Right atrium auricular region (tissue), 2 donors: ENCODE data around the gene CAMK1D. TPM values are rescaled to one million over a fixed set of nuclear protein-coding genes. Genes with fewer than 3 reads are reported as not detected.
"Not testable (repeated sequence)": the region's sequence is repeated elsewhere in the genome, so short reads cannot be mapped to it uniquely, and the experiment has no call there.

Source experiments
- DNase-seq: peaks from one replicate; pipeline ENCODE4 v3.0.0-alpha.2; 2019; ENCODE audit warnings: low spot score
- H3K27ac ChIP-seq, 2 donors: fragments of 200-600 bp; sonication (generic); 1 replicate in 1 of 2; 2 replicates in 1 of 2; pipeline ENCODE4 v1.5.1; 2016 to 2019
- H3K27me3 ChIP-seq, 2 donors: fragments of 200-600 bp; sonication (generic); one replicate each; pipeline versions ENCODE4 v1.5.1 to v1.6.0; 2017 to 2019
- H3K36me3 ChIP-seq: fragments of 200-600 bp; sonication (generic); one replicate; pipeline ENCODE4 v1.5.1; 2016
- H3K4me1 ChIP-seq, 2 donors: fragments of 200-600 bp; sonication (generic); one replicate each; pipeline versions ENCODE4 v1.5.1 to v1.6.0; 2017 to 2019
- H3K4me3 ChIP-seq, 2 donors: fragments of 200-600 bp; sonication (generic); 1 replicate in 1 of 2; 2 replicates in 1 of 2; pipeline ENCODE4 v1.5.1; 2017 to 2019; ENCODE audit warnings: mild to moderate bottlenecking in 1 of 2, moderate library complexity in 1 of 2
- H3K9me3 ChIP-seq, 2 donors: fragments of 200-600 bp; sonication (generic); one replicate each; pipeline ENCODE4 v1.5.1; 2019
- CTCF ChIP-seq, 2 donors: fragments of 200-600 bp; sonication (generic); IDR thresholded peaks; one replicate each; pipeline ENCODE4 v1.5.1; 2019; ENCODE audit warnings: antibody characterized with exemption in 2 of 2
- total RNA-seq, 2 donors: library from RNA; depleted of rRNA; stranded (reverse); fragments of >200 nt; gene quantifications; one replicate each; pipeline ENCODE4 v1.1.0, GENCODE V29; 2016

Gene CAMK1D
- total RNA-seq, 2 donors from 2014 or later = 24.5 to 27.2 TPM

- Histone ChIP-seq H3K27ac (peak overlapping the region; percentile 10 to 61), H3K4me1 (peaks cover 0 to 25% of the 10 kb centered on the region in 2 donors), H3K27me3 (no peaks in the 10 kb centered on the region), H3K4me3 (no peak overlapping the region), H3K9me3 (no peaks in the 10 kb centered on the region), H3K36me3 (no peaks in the 10 kb centered on the region)
- TF ChIP-seq CTCF (IDR thresholded peaks at IDR 0.05) = no peak
- peak; percentile 97 for DNase-seq
Observed at GRCh38 chr10:12720217-12720981, 371.1 kb downstream of the CAMK1D start.

- Histone ChIP-seq H3K27me3 (no peaks in the 10 kb centered on the region), H3K4me1 (peaks cover 0 to 25% of the 10 kb centered on the region in 2 donors), H3K9me3 (no peaks in the 10 kb centered on the region), H3K27ac (no peak overlapping the region), H3K36me3 (no peaks in the 10 kb centered on the region), H3K4me3 (no peak overlapping the region)
- DNase-seq = no peak
- no peak for TF ChIP-seq CTCF (IDR thresholded peaks at IDR 0.05)
Observed at GRCh38 chr10:12721334-12721733, 372.0 kb downstream of the CAMK1D start.

- H3K9me3 ChIP-seq = no peaks in the 10 kb centered on the region
- TF ChIP-seq CTCF (IDR thresholded peaks at IDR 0.05) = no peak
- H3K4me1 ChIP-seq = peaks cover 0 to 30% of the 10 kb centered on the region in 2 donors
- DNase-seq = no peak
- H3K36me3 ChIP-seq = no peaks in the 10 kb centered on the region
- H3K27ac ChIP-seq = no peak overlapping the region
- H3K27me3 ChIP-seq = no peaks in the 10 kb centered on the region
- H3K4me3 ChIP-seq = no peak overlapping the region
Observed at GRCh38 chr10:12723220-12723619, 373.9 kb downstream of the CAMK1D start.

- Histone ChIP-seq H3K4me3 (no peak overlapping the region), H3K9me3 (no peaks in the 10 kb centered on the region), H3K4me1 (peaks cover 0 to 35% of the 10 kb centered on the region in 2 donors), H3K27ac (no peak overlapping the region), H3K27me3 (no peaks in the 10 kb centered on the region), H3K36me3 (no peaks in the 10 kb centered on the region)
- TF ChIP-seq CTCF (IDR thresholded peaks at IDR 0.05) = no peak
- DNase-seq = no peak
Observed at GRCh38 chr10:12724807-12725579, 375.6 kb downstream of the CAMK1D start.

- not testable (repeated sequence) for H3K27me3 ChIP-seq, H3K36me3 ChIP-seq, H3K9me3 ChIP-seq, H3K27ac ChIP-seq, H3K4me3 ChIP-seq, DNase-seq
- H3K4me1 ChIP-seq = peaks cover 0 to 35% of the 10 kb centered on the region in 2 donors
Observed at GRCh38 chr10:12725580-12725888, 376.2 kb downstream of the CAMK1D start.

GRCh38 chr10:12726971-12727831, 377.9 kb downstream of the CAMK1D start:
- no peaks in the 10 kb centered on the region for H3K9me3 ChIP-seq
- TF ChIP-seq CTCF (IDR thresholded peaks at IDR 0.05) = no peak
- no peak for DNase-seq
- no peaks in the 10 kb centered on the region for H3K27me3 ChIP-seq
- H3K4me3 ChIP-seq = no peak overlapping the region
- peak overlapping the region in 1 of 2 donors; percentile 56 for H3K27ac ChIP-seq
- no peaks in the 10 kb centered on the region for H3K36me3 ChIP-seq
- peaks cover 0 to 31% of the 10 kb centered on the region in 2 donors for H3K4me1 ChIP-seq
